Measurements from ENCODE around the gene ANKS1B. TPM values are rescaled to one million over a fixed set of nuclear protein-coding genes. Genes with fewer than 3 reads are reported as not detected.
"Not testable (repeated sequence)": the region's sequence is repeated elsewhere in the genome, so short reads cannot be mapped to it uniquely, and the experiment has no call there.

Gene ANKS1B
- polyA plus RNA-seq, 3 donors = 4.2 to 5.4 (median 4.8) TPM

DNA sequence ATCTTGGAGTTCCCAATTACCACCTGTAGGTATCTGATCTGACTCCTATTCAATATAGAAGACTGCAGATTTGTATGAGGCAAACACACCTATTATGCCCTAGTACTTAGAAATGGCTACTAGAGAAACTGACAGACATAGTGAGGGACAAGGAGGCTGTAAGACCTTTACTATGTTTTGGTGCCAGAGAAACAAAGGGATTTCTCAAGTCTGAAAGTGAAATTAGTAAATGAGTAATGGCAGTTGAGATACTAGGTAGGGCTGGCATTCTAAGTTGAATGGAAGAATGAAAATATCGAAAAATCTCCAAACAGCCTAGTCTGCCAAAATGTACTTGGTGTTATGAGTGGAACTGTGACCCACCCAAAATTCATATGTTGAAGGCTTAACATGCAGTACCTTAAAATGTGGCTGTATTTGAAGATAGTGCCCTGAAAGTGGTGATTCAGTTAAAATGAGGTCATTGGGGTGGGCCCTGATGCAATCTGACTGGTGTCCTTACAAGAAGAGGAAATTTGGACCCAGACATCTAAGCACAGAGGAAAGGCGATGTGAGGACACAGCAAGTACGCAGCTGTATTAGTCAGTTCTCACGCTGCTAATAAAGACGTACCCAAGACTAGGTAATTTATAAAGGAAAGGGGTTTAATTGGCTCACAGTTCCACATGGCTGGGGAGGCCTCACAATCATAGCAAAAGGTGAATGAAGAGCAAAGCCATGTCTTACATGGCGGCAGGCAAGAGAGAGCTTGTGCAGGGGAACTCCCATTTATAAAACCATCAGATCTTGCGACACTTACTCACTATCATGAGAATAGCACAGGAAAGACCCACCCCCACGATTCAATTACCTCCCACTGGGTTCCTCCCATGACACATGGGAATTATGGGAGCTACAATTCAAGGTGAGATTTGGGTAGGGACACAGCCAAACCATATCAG, 1212.7 kb downstream of the ANKS1B start:
- no peak for DNase-seq

DNA sequence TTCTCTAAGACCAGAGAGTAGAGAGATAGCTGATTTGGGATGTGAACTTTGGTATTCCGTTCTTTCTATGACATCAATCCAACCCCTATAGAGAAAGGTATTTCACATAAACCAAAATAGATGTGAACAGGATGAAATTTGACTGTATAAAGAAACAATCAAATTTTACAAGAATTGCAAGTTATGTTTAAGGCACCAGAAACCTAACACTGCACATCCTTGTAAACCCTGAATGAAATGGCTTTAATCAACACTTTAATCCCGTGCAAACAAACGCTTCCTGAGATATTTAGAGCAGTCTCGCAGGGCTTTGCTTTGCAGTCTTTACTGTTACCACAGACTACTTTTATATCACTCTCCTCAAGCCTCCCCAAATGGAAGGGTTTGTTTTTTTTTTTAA, 1214.5 kb downstream of the ANKS1B start:
- no peak for DNase-seq

DNA sequence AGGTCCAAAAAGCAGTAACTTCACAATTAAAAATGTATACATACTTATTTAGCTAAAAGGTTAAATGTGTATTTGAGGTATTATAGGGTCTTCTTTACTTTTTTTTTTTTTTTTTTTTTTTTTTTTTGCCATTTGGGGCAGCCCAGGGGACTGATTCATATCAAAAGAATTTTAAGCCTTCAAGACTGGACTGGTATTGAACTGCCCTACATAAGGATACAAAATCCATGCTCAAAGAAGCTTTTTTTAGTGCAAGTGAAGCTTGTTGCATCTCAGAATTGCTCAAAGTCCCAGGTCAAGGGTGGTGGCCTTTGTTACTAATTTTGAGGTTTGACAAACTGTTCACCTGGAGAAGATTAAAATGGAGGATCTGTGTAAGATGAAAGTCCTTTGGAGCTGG, 1215.7 kb downstream of the ANKS1B start:
- no peak for DNase-seq

- DNase-seq = no peak
Observed at GRCh38 chr12:98767248-98767647, 1217.5 kb downstream of the ANKS1B start.

DNA sequence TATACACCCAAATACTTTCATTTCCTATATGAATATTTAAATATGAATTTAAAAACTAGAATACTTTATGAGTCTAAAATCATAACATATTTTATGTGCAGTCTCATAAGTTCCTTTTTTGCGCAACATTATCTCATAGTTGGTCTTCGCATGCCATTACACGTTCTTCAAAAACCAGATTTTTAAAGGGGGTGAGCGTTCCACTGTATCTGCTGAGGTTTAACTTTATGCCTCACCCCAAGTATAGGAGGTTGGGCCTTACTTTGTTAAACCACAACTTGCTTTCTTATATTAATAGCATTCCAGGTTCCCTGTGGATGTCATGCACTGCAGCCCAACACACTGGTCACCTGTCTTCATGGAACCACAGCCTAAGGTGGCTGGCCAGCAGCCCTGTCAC, 1221.1 kb downstream of the ANKS1B start:
- DNase-seq = no peak

GRCh38 chr12:98758331-98758730, 1226.4 kb downstream of the ANKS1B start:
- DNase-seq = no peak

DNA sequence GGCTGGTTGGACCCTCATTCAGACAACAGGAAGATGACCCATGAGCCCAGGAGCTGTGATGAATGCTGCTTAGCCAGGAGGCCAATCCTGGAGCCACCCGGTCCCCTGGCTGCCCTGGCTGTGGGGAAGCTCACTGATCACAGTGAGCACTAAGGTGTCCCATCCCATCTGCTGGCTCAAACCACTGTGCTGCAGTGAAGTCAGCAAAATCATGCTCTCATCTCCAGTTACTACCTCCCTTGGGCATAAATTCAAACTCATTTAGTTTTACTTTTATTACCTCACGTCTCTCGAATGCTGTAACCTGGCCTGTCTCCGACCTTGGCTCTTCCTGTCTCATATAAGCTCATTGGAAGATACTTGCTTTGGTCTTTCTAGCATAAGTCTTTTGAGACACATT, 1227.3 kb downstream of the ANKS1B start:
- DNase-seq = no peak

GRCh38 chr12:98755855-98756254, 1228.9 kb downstream of the ANKS1B start:
- DNase-seq = not testable (repeated sequence)

- no peak for DNase-seq
Observed at GRCh38 chr12:98754095-98754494, 1230.6 kb downstream of the ANKS1B start.

DNA sequence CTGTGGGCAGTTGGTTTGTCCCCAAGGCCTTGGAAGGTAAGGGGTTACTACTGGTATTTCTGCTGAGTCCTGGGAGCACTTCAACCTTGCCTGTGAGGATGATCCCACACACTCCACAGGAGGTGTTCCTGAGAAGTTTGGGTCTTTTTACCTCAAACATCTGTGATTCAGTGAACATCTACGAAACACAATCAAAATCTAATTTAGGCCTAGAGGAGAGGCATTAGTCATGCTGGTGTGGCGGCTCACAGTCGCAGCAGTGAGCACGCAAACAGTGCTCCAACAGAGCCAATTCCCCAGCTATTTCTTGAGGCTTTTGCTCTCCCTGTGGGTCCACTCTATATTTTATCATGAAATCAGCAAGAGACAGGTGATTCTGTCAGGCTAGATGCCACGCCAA, 1232.0 kb downstream of the ANKS1B start:
- DNase-seq = no peak

DNA sequence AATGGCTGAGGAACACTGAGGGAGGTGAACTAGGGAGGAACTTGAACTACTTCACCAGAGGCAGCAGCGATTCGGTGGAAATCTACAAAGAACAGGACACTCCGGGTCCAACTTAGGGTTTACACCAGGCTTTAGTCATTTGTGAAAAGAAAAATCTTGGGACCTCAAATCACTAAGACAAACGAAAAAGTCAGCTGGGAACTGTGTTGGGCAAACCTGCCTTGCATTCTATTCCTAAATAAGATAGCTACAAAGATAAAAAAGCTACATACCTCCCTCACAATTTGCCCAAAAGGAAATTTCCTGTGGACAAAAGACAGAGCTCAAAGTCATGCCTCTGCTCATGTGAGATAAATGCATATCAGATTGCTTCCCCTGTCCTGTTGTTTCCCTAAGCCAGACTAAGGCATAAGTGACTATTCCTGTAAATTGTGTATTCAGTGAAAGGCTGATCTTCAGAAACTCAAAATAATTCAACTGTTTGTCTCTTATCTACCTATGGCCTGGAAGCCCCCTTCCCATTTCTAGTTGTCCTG, 1233.1 kb downstream of the ANKS1B start:
- no peak for DNase-seq

DNA sequence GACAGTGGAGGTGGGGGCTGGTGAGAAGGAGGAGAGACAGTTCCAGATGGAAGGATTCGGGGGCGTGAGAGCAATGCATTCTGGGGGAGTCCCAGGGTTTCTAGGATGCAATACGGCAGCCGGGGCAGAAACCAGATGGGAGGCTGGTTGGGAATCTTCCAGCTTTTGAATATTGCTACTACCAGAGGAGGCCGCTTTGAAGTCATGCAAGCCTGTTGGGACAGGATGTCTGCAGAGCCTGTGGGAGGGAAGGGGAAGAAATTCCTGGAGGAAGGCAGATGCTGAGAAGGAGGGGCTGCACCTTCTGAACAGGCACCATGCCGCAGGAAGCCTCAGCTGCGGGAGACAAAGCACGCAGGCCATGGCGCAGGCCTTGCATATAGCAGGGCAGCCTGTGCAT, 1234.2 kb downstream of the ANKS1B start:
- no peak for DNase-seq

DNA sequence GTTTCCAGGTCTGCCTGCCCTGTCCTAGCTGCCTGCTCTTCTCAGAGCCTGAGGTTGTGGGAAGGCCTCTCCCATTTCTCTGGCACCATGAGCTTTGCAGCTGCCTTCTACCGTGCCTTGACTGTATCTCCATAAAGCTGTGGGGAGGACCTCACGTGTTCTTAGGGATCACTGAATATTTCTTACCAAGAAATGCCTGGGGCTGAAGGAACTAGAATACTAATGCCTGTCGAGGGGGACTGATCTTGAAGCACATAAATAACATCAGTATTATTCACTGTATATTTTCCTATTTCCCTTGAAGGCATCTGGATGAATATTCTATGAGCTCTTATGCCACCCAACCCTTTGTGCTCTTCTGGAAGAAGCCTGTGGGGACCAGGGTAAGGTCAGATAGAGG, 1236.3 kb downstream of the ANKS1B start:
- no peak for DNase-seq

DNA sequence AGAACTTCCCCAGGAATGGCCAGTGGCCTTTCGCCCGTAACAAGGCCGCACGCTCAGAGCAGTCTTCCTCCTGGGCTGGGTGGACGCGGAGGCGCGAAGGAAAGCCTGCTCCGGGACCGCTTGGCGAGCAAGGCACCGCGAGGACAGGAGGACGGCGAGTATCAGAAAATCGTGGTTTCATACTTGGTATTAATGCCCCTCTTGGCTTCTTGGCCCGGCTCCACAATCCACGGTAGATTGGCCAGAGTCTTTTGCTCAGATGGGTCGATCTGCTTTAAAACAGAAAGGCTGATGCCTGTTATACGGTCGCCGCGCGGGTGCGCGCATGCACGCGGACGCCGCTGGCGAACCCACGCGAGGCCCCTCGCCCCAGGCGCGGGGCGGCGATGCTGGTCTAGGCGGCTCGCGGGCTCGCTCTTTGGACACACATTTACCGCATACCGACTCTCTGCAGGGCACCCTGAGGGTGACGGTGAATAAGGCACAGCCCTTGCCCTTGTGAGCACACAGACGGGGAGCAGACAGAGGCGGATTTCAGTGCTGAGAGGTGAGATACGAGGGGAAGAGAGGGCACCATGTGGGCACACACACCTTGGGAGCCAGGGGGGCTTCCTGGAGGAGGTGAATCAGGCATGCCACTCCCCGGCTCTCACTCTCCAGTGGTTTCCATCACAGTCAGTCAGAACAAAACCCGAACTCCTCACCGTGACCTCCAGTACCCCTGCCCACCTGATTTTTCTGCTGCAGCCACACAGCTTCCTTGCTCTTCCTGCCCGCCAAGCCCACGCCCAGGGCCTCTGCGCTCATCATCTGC, 1239.0 kb downstream of the ANKS1B start:
- no peak for DNase-seq

DNA sequence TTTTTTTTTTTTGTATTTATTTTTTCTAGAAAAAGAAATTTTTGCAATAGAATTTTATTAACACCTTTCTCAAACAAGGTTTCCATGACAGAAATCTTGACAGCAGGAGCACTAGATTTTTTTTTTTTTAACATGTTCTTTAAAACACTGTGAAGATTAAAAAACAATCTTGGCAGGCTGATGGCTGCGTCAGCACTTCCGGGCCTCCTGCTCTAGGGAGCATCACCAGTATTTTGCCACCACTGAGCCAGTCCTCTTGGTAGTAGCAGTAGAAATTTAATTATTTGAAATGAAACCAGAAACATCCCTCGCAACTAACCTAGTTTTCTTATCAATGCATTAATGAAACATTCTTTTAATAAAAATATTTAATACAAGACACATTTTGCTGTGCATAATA, 1240.1 kb downstream of the ANKS1B start:
- no peak for DNase-seq

- no peak for DNase-seq
Observed at GRCh38 chr12:98743362-98743953, 1241.3 kb downstream of the ANKS1B start.

DNA sequence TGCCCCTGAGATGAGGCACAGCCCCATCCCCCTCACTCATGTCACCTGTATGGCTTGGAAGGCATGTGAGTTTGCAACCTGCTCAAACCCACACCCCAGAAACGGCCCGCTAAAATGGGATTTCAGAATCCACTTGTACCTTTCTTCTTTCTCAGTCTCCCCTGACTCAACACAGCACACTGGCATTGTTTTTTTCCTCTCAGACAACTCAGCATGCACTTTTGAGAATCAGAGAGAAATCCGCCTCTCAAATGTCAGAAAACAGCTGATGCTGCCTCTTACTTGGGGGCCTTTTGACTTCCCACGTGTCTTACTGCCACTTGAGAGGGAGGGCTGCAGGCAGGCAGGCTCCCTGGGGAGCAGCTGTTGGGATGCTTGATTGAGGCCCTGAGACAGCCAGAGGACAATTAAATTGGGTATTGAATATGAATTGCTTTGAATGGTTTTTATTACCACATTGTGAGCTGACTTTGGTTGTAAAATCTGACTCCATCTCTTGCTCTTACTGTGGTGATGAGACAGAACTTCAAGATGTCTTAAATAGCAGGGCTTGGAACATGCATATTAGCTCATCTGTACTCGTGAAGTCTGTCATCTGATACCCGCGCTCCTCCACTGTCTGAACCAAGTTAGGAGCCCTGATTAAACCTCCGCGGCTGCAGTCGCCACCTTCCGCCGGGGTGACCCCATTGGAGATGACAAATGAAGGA, 1243.0 kb downstream of the ANKS1B start:
- no peak for DNase-seq

DNA sequence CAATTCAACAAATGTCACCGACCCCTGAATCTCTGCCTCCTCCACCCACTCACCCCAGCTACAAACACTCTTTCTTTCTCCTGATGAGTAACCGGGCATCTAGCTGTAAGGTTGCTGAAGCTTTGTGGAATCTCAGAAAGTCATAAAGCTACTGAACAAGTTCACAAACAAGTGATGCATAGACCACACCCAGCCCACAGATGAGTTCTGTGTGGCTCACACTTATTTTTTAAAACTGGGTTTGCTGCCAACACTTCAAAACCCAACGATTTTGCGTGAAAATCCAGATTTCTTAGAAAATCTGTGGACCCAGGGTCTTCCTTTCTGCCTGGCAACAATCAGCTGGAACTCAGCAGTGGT, 1243.6 kb downstream of the ANKS1B start:
- DNase-seq = no peak

DNA sequence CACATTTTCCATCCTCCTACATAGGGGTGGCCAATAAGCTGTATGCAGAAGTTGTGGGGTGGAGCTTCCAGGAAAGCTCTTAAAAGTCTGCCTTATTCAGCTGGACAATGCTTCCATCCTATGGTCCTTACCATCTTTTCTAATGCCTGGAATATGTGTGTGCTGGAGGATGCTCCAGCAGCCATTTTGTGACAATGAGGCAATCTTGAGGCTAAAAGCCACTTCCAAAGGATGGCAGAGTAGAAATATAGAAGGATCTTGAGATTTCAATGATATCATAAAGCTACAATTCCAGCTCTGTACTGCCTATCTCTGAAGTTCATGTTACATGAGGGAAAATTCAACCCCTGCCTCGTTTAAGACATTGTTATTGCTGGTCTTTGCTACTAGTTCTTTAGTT, 1244.0 kb downstream of the ANKS1B start:
- DNase-seq = no peak

GRCh38 chr12:98738539-98738938, 1246.2 kb downstream of the ANKS1B start:
- no peak for DNase-seq

DNA sequence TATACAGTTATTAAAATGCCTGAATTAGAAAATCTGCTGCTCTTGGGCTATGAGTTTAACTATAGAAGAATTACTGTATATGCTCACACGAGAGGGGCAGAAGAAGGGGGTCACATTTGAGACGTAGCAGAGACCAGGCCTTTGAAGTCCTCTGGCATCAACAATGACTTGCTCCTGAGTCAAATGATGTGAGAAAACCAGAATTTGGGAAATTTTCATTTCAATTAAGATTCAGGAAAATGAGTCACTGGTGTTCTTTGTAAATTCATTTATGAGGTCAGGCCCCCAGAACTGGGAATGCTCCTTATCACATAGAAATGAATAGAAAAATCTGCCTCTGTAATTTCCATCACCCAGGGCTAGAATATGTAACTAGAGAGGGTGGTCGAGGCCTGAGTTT, 1246.7 kb downstream of the ANKS1B start:
- no peak for DNase-seq

DNA sequence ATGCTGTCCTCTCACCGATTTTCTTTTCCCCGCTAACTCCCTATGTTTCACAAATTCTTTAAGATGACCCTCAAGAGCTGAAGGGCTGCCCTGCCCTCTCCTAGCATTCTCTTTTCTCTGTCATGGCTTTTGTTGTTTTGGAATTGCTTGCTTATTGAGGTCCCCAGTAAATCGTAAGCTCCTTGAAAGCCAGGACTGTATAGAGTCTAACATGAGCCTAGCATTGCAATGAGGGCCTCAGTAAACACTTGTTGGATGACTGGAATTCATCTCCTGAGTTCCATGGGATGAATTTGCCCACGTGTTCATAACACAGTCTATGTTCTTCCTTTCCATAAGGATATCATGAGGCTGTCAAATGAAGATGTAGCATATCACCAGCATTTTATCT, 1247.4 kb downstream of the ANKS1B start:
- DNase-seq = no peak

All from renal pelvis (tissue), 4 donors.